ENCODE results near the gene PLK4. TPM values are rescaled to one million over a fixed set of nuclear protein-coding genes. Genes with fewer than 3 reads are reported as not detected.

Gene PLK4
- total RNA-seq, 3 donors from 2014 or later (not counting 1 experiment from before 2014, with no cell fraction given) = 3.9 to 7.3 (median 5.4) TPM

DNA sequence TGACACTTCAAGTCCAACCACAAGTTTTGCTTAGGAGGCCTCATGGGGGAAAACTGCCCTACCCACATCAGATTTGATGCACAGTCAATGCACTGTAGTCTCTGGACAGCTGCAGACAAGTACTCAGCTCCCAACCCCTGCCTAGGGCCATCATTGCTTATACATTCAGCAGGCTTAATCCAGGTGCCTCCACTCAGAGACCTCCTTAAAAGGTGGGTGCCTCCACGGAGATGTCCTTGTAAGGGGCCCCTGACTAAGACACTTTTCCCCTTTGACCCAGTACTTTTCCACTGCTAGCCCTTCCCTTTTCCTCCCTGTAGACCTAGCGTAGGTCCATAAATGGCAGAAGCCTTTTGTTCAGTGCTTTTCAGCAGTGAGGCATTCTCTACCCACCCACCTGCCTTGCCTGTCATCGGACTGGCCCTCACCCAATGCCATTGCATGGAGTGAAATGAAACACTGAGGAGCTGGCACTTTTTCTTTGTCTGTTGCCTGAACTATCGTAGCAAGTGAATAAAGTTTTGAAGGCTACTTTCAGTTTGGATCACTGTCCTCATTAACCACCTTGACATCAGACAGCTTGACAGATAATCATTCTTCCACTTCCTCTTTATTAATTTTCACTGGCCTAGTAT is 23.8 kb upstream of the PLK4 start:
- Histone ChIP-seq H3K27ac (ENCODE audit: low read length) (no peak overlapping the region), H3K4me1 (ENCODE audit: control insufficient read depth, insufficient read depth, low read length) (no peaks in the 10 kb centered on the region), H3K9me3 (ENCODE audit: control insufficient read depth, insufficient read depth, low read length) (no peaks in the 10 kb centered on the region), H3K27me3 (ENCODE audit: control insufficient read depth, insufficient read depth, low read length) (no peaks in the 10 kb centered on the region), H3K4me3 (ENCODE audit: low read length) (no peak overlapping the region), H3K36me3 (ENCODE audit: control insufficient read depth, insufficient read depth, low read length) (no peaks in the 10 kb centered on the region)
- ATAC-seq (no peak), DNase-seq (no peak)
- intact Hi-C loops (cut with micrococcal nuclease) = no loop called here
- 84% methylated on average over 4 of the region's 4 CpGs for WGBS (ENCODE audit: insufficient coverage)
- TF ChIP-seq, protein P1, sequence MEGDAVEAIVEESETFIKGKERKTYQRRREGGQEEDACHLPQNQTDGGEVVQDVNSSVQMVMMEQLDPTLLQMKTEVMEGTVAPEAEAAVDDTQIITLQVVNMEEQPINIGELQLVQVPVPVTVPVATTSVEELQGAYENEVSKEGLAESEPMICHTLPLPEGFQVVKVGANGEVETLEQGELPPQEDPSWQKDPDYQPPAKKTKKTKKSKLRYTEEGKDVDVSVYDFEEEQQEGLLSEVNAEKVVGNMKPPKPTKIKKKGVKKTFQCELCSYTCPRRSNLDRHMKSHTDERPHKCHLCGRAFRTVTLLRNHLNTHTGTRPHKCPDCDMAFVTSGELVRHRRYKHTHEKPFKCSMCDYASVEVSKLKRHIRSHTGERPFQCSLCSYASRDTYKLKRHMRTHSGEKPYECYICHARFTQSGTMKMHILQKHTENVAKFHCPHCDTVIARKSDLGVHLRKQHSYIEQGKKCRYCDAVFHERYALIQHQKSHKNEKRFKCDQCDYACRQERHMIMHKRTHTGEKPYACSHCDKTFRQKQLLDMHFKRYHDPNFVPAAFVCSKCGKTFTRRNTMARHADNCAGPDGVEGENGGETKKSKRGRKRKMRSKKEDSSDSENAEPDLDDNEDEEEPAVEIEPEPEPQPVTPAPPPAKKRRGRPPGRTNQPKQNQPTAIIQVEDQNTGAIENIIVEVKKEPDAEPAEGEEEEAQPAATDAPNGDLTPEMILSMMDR (IDR thresholded peaks at IDR 0.05) = no peak
- no peak overlapping the region for H3K27ac Mint-ChIP-seq
- peaks cover 0 to under 1% of the 10 kb centered on the region in 2 donors for H3K4me1 Mint-ChIP-seq
- peaks cover 0 to 2% of the 10 kb centered on the region in 2 donors for H3K27me3 Mint-ChIP-seq (ENCODE audit: low read depth in 2 of 2)
- H3K36me3 Mint-ChIP-seq = peaks cover 10% of the 10 kb centered on the region
- peaks cover 3 to 9% of the 10 kb centered on the region in 2 donors for H3K9me3 Mint-ChIP-seq
- H3K4me3 Mint-ChIP-seq = no peak overlapping the region

- Mint-ChIP-seq H3K9me3 (peaks cover 3 to 9% of the 10 kb centered on the region in 2 donors), H3K27ac (no peak overlapping the region), H3K27me3 (ENCODE audit: low read depth in 2 of 2) (peaks cover 0 to 2% of the 10 kb centered on the region in 2 donors), H3K36me3 (peaks cover 10% of the 10 kb centered on the region), H3K4me3 (no peak overlapping the region), H3K4me1 (peaks cover 0 to 5% of the 10 kb centered on the region in 2 donors)
- Histone ChIP-seq H3K27ac (ENCODE audit: low read length) (no peak overlapping the region), H3K27me3 (ENCODE audit: control insufficient read depth, insufficient read depth, low read length) (no peaks in the 10 kb centered on the region), H3K4me1 (ENCODE audit: control insufficient read depth, insufficient read depth, low read length) (no peaks in the 10 kb centered on the region), H3K4me3 (ENCODE audit: low read length) (no peak overlapping the region), H3K9me3 (ENCODE audit: control insufficient read depth, insufficient read depth, low read length) (no peaks in the 10 kb centered on the region), H3K36me3 (ENCODE audit: control insufficient read depth, insufficient read depth, low read length) (no peaks in the 10 kb centered on the region)
- DNase-seq (no peak), ATAC-seq (no peak)
- intact Hi-C loops (cut with micrococcal nuclease) = no loop called here
- TF ChIP-seq, protein P1 (IDR thresholded peaks at IDR 0.05) = no peak
- WGBS (ENCODE audit: insufficient coverage) = no CpG with 5 or more reads among the region's 1 CpG
These were observed 23.1 kb upstream of the PLK4 start for GRCh38 chr4:127857641-127858040.

DNA sequence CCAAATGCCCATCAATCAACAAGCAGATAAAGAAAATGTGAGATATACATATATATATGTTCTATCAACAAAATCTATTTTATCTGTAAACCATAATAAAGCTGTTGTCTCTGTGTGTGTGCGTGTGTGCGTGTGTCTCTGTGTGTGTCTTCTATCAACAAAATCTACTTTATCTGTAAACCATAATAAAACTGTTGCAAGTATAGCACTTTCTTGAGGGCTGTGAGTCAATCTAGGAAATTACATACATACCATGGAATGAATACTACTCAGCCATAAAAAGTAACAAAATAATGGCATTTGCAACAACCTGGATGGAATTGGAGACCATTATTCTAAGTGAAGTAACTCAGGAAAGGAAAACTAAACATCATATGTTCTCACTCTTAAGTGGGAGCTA is 12.5 kb upstream of the PLK4 start:
- WGBS (ENCODE audit: insufficient coverage) = 100% methylated on average over 2 of the region's 2 CpGs
- Histone ChIP-seq H3K36me3 (ENCODE audit: control insufficient read depth, insufficient read depth, low read length) (no peaks in the 10 kb centered on the region), H3K4me1 (ENCODE audit: control insufficient read depth, insufficient read depth, low read length) (no peaks in the 10 kb centered on the region), H3K27ac (ENCODE audit: low read length) (no peak overlapping the region), H3K4me3 (ENCODE audit: low read length) (no peak overlapping the region), H3K27me3 (ENCODE audit: control insufficient read depth, insufficient read depth, low read length) (no peaks in the 10 kb centered on the region), H3K9me3 (ENCODE audit: control insufficient read depth, insufficient read depth, low read length) (no peaks in the 10 kb centered on the region)
- Mint-ChIP-seq H3K4me3 (no peak overlapping the region), H3K27me3 (ENCODE audit: low read depth in 2 of 2) (no peaks in the 10 kb centered on the region), H3K36me3 (no peaks in the 10 kb centered on the region), H3K4me1 (no peaks in the 10 kb centered on the region), H3K27ac (no peak overlapping the region), H3K9me3 (no peaks in the 10 kb centered on the region)
- intact Hi-C loops (cut with micrococcal nuclease) = no loop called here
- ATAC-seq = no peak
- no peak for DNase-seq
- TF ChIP-seq, protein P1 (IDR thresholded peaks at IDR 0.05) = no peak

GRCh38 chr4:127870281-127870680 is 10.4 kb upstream of the PLK4 start:
- Histone ChIP-seq H3K27ac (ENCODE audit: low read length) (no peak overlapping the region), H3K27me3 (ENCODE audit: control insufficient read depth, insufficient read depth, low read length) (no peaks in the 10 kb centered on the region), H3K4me3 (ENCODE audit: low read length) (no peak overlapping the region), H3K4me1 (ENCODE audit: control insufficient read depth, insufficient read depth, low read length) (no peaks in the 10 kb centered on the region), H3K36me3 (ENCODE audit: control insufficient read depth, insufficient read depth, low read length) (no peaks in the 10 kb centered on the region), H3K9me3 (ENCODE audit: control insufficient read depth, insufficient read depth, low read length) (no peaks in the 10 kb centered on the region)
- TF ChIP-seq, protein P1 (IDR thresholded peaks at IDR 0.05) = no peak
- no peak overlapping the region for H3K27ac Mint-ChIP-seq
- DNase-seq = no peak
- no peak overlapping the region for H3K4me3 Mint-ChIP-seq
- no peaks in the 10 kb centered on the region for H3K9me3 Mint-ChIP-seq
- no peaks in the 10 kb centered on the region for H3K4me1 Mint-ChIP-seq
- no peaks in the 10 kb centered on the region for H3K27me3 Mint-ChIP-seq (ENCODE audit: low read depth in 2 of 2)
- intact Hi-C loops (cut with micrococcal nuclease) = no loop called here
- no peak for ATAC-seq
- no peaks in the 10 kb centered on the region for H3K36me3 Mint-ChIP-seq
